Raji (cell line): ENCODE data around the gene PNMA8A.

ENCODE experiments used
- POLR2A ChIP-seq: IDR thresholded peaks from 2 replicates; pipeline ENCODE4 v1.6.1; 2011; ENCODE audit warnings: low read depth, low read length, control low read depth; ENCODE audit not compliant: insufficient read depth

PNMA8A gene

GRCh38 chr19:46454244-46454643, 17.1 kb downstream of the PNMA8A start:
- no peak for TF ChIP-seq POLR2A

- TF ChIP-seq POLR2A = no peak
These were observed 17.7 kb downstream of the PNMA8A start for GRCh38 chr19:46453661-46454060.

DNA sequence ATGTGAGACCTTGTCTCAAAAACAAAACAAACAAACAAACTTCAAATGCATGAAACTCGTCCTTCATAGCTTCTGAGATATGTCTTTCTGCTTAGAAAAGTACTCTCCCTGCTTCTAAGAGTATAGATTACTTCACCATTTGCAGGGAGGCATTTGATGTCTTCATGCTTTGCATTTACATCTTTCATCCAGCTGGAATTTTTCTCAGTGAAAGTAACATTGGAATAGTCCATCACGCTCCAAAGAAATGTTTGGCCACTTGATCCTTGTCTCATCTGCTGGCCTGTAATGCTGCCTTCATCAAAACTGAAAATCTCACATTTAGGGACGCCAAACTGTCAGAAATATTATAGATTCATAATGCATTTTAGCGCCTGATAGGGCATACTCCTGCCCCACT, 19.2 kb downstream of the PNMA8A start:
- no peak for TF ChIP-seq POLR2A

- no peak for TF ChIP-seq POLR2A
These were observed 20.0 kb downstream of the PNMA8A start for GRCh38 chr19:46451352-46451751.

GRCh38 chr19:46450737-46451136, 20.6 kb downstream of the PNMA8A start:
- no peak for TF ChIP-seq POLR2A

DNA sequence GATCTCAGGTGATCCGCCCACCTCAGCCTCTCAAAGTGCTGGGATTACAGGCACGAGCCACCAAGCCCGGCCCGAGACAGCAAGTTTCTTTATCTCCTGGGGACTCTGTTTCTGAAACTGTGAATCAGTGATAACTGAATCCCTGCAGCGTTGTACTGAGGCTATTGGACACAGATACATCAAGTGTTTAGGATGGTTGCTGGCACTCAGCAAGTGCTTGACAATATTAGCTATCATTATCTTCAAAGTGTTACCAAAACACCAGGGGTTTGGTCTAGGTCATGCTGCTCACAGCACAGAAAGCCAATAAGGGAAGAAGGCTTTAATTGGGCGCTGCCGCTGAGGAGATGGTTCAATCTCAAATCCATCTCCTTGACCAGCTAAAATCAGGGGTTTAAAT, 22.1 kb downstream of the PNMA8A start:
- TF ChIP-seq POLR2A = no peak

GRCh38 chr19:46448601-46449000, 22.8 kb downstream of the PNMA8A start:
- TF ChIP-seq POLR2A = no peak

DNA sequence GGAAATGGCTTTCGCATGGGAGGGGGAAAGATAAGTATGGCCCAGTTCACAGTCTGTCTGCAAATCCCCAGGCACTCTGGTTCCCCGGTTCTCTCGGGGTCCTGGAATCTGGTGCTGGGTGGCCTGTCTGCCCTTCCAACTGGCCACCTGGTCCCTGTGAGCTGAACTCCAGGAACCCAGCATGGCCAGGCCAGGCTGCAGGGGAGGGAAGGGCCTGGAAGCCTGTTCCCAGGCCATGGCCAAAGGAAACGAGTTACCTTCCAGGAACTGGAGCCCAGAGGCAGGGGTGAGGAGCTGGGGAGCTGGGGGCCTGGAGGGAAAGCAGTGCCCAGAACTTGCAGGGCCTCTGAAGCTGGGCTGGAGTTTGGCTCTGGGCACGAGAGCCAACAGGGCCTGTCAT, 23.5 kb downstream of the PNMA8A start:
- no peak for TF ChIP-seq POLR2A

DNA sequence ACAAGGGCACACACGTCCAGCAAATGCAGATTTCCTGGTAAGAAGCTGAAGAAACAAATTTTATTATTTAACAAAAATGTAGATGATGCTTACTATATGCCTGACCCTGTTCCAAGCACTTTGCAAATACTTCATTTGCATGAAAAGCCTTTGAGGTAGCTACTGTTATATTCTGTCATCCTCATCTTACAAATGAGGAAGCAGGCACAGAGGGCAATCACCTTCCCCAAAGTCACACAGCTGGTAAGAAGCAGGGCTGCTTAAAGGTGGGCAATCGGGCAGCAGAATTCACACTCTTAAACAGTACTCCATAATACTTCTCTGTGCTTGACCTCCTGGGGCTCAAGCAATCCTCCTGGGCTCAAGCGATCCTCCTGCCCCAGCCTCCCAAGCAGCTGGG, 24.4 kb downstream of the PNMA8A start:
- TF ChIP-seq POLR2A = no peak

GRCh38 chr19:46446021-46446420, 25.3 kb downstream of the PNMA8A start:
- TF ChIP-seq POLR2A = no peak

DNA sequence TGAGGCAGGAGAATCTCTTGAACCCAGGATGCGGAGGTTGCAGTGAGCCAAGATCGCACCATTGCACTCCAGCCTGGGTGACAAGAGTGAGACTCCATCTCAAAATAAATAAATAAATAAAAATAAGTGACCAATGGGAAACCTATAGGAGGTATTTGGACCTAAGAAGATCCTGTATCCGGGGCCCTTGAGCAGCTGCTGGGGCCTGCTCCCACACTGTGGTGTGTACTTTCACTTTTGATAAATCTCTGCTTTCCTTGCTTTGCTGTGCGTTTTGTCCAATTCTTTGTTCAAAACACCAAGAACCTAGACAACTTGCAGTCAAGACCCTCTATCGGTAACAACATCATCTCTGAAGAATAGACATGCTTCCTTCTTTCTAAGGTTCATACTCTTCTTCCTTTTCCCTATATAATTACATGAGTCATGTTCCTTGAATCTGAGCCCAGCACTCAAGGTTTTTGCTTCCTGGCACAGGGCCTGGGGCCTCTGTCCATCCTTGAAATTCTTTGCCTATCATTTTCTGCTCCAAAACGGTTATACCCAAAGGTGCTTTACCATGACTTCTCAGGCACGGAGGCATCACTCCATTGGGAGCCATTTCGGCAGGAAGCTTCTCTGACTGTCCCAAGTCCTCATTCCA, 28.4 kb downstream of the PNMA8A start:
- TF ChIP-seq POLR2A = no peak

DNA sequence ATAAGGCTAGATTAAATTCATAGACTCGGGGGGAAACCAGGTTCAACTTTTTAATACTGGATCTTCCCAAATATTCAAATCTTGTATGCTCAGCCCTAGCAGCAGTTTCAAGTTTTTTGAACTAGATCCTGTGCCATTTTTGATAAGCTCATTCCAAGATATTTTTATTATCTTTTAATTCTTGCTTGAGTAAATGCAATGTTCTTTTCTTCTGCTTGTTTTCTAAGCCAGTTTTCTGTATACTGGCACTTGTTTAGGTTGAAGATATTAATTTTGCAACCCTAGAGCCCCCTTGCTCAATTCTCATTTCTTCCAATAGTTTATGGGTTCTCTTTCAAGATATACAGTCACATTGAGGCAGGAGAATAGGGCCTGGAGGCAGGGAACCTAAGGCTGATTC, 29.5 kb downstream of the PNMA8A start:
- no peak for TF ChIP-seq POLR2A

DNA sequence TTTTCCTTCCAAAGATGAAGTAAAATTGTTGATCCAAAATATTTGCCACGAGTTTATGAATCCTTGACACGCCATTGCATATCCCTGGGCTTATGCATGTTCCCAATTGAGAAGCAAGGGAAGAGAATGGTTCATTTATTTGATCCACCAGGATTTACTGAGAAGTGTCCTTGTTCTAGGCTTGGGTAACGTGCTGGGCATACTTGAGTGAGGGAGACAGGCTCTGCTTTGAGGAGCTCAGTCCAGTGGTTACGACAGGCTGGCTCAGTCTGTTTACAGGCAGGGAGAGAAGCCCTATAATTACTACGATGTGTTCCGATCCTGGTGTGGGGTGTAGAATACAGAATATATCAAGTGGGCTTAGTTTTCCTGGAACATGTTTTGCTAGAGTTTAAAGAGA, 36.4 kb downstream of the PNMA8A start:
- no peak for TF ChIP-seq POLR2A

- TF ChIP-seq POLR2A = no peak
These were observed 39.5 kb downstream of the PNMA8A start for GRCh38 chr19:46431824-46432223.

- no peak for TF ChIP-seq POLR2A
These were observed 41.4 kb downstream of the PNMA8A start for GRCh38 chr19:46429999-46430398.

GRCh38 chr19:46428239-46429135, 42.9 kb downstream of the PNMA8A start, which contains the start of gene PNMA8C:
Gene PNMA8C, minus strand, starts transcription at chr19:46428936. Its CDS starts 577 bp downstream, at chr19:46428359.
- TF ChIP-seq POLR2A = no peak
